ENCODE results near the gene DTNBP1.
"Not testable (repeated sequence)": the region's sequence is repeated elsewhere in the genome, so short reads cannot be mapped to it uniquely, and the experiment has no call there.

The DTNBP1 gene

GRCh38 chr6:15677822-15678221 is 15.0 kb upstream of the DTNBP1 start:
- no peak overlapping the region for H3K27ac Mint-ChIP-seq
- no peaks in the 10 kb centered on the region for H3K4me1 Mint-ChIP-seq (ENCODE audit: low read depth)
- no peaks in the 10 kb centered on the region for H3K36me3 Mint-ChIP-seq (ENCODE audit: low read depth)
- H3K9me3 Mint-ChIP-seq = no peaks in the 10 kb centered on the region
- DNase-seq = no peak
- H3K27me3 Mint-ChIP-seq = peaks cover 28% of the 10 kb centered on the region
- H3K4me3 Mint-ChIP-seq = no peak overlapping the region

DNA sequence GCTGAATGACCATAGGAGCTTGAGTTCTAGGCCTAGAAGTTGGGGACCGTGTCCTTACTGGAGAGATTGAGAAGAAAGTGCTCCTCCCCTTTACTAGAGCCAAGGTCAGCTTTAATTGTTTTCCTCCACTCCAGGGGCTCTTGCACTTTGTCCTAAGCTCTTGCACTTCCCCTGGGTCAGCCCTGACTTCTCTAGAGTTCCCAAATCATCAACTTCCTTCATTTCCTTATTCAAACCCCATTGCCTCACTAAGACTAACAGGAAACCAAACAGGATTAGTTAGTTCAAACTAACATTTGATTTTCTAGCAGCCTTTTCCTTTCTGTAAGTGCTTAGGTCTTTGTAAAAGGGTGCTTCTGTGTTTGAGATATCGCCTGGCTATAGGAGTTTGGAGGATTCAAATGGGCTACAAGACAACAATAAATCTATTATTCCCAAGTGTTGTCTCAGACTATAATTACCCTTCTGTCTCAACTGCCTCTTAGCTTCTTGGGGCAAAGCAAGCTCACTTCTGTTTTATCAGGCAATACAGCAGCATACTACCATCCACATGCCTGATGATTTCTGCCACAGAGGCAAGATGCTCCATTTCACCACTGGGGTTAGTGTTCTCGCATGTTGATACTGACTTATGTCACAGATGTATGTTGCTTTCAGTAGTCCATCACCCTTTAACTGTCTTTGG is 12.8 kb upstream of the DTNBP1 start:
- H3K9me3 Mint-ChIP-seq = no peaks in the 10 kb centered on the region
- H3K27me3 Mint-ChIP-seq = peaks cover 31% of the 10 kb centered on the region
- no peak overlapping the region for H3K27ac Mint-ChIP-seq
- no peaks in the 10 kb centered on the region for H3K36me3 Mint-ChIP-seq (ENCODE audit: low read depth)
- H3K4me3 Mint-ChIP-seq = no peak overlapping the region
- no peaks in the 10 kb centered on the region for H3K4me1 Mint-ChIP-seq (ENCODE audit: low read depth)
- no peak for DNase-seq

GRCh38 chr6:15674690-15675386 is 12.0 kb upstream of the DTNBP1 start:
- H3K4me1 Mint-ChIP-seq (ENCODE audit: low read depth) = no peaks in the 10 kb centered on the region
- H3K27me3 Mint-ChIP-seq = peaks cover 28% of the 10 kb centered on the region
- no peak for DNase-seq
- no peak overlapping the region for H3K27ac Mint-ChIP-seq
- H3K4me3 Mint-ChIP-seq = no peak overlapping the region
- no peaks in the 10 kb centered on the region for H3K9me3 Mint-ChIP-seq
- H3K36me3 Mint-ChIP-seq (ENCODE audit: low read depth) = no peaks in the 10 kb centered on the region

DNA sequence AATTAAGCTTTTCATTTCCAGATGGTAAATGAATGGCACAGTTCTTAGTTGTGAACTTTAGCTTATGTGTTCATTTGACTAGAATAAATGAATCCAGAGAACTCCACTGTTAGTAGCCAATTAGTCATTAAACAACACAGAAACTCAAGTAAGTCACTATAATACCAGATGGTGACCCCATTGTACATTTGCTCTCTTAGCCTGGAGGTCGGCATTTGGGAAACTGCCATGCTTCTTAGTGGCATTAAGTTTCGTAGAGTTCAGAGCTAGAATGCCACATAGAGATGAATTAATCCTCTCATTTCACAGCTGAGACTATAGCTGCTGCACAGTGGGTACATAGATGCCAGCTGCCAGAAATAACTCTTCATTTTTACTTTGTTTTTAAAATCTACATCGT is 10.8 kb upstream of the DTNBP1 start:
- Mint-ChIP-seq H3K4me3 (no peak overlapping the region), H3K9me3 (no peaks in the 10 kb centered on the region), H3K27ac (no peak overlapping the region), H3K4me1 (ENCODE audit: low read depth) (no peaks in the 10 kb centered on the region), H3K27me3 (peaks cover 28% of the 10 kb centered on the region), H3K36me3 (ENCODE audit: low read depth) (no peaks in the 10 kb centered on the region)
- no peak for DNase-seq

GRCh38 chr6:15672818-15673217 is 10.0 kb upstream of the DTNBP1 start:
- no peak overlapping the region for H3K27ac Mint-ChIP-seq
- H3K9me3 Mint-ChIP-seq = no peaks in the 10 kb centered on the region
- peaks cover 26% of the 10 kb centered on the region for H3K27me3 Mint-ChIP-seq
- DNase-seq = no peak
- no peaks in the 10 kb centered on the region for H3K4me1 Mint-ChIP-seq (ENCODE audit: low read depth)
- H3K36me3 Mint-ChIP-seq (ENCODE audit: low read depth) = no peaks in the 10 kb centered on the region
- no peak overlapping the region for H3K4me3 Mint-ChIP-seq

DNA sequence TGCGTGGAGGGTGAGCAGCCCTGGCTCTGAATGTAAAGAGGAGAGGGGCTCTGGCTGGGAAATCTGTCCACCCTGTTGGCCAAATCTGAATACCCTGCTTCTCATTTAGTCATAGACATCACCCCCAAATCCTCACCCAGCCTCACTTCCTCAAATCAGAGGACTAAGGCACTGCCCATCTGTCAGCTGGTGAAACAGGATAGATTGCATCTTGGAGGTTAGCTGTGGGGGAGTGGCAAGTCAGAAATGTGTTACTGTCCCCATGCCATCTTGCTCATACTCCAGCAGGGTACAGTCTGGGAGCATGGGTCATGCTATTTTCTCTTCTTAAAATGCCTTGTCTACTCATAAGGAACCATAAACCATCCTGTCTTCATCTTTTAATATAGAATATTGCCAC is 9.5 kb upstream of the DTNBP1 start:
- Mint-ChIP-seq H3K36me3 (ENCODE audit: low read depth) (no peaks in the 10 kb centered on the region), H3K27me3 (peaks cover 23% of the 10 kb centered on the region), H3K4me3 (no peak overlapping the region), H3K27ac (no peak overlapping the region), H3K9me3 (no peaks in the 10 kb centered on the region), H3K4me1 (ENCODE audit: low read depth) (no peaks in the 10 kb centered on the region)
- no peak for DNase-seq

- H3K27ac Mint-ChIP-seq = no peak overlapping the region
- H3K36me3 Mint-ChIP-seq (ENCODE audit: low read depth) = no peaks in the 10 kb centered on the region
- no peak for DNase-seq
- no peak overlapping the region for H3K4me3 Mint-ChIP-seq
- H3K4me1 Mint-ChIP-seq (ENCODE audit: low read depth) = no peaks in the 10 kb centered on the region
- peaks cover 18% of the 10 kb centered on the region for H3K27me3 Mint-ChIP-seq
- no peaks in the 10 kb centered on the region for H3K9me3 Mint-ChIP-seq
Measured at GRCh38 chr6:15668918-15669317, 6.1 kb upstream of the DTNBP1 start.

- Mint-ChIP-seq H3K4me1 (ENCODE audit: low read depth) (peaks cover 12% of the 10 kb centered on the region), H3K27me3 (peaks cover 15% of the 10 kb centered on the region)
- not testable (repeated sequence) for H3K9me3 Mint-ChIP-seq; DNase-seq; H3K27ac Mint-ChIP-seq; H3K36me3 Mint-ChIP-seq (ENCODE audit: low read depth); H3K4me3 Mint-ChIP-seq
Measured at GRCh38 chr6:15666896-15667295, 4.1 kb upstream of the DTNBP1 start.

DNA sequence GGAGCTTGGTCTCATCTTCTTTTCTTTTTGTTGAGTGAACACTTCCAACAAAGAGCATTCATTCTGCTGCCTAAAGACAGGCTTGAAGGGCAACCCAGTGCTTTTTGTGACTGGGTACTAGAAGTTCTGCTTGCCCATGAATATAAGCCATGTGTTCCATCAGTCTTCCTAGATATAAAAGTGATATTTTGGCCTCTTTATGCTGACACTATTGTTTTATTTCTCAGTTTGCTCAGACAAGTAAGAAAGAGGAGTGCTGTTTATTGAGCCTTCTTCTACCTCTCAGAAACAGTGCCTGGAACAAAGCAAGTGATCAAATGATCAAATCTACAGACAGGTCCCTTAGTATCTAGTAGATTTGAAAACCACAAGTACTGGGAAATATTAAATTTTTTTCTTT is 2.4 kb upstream of the DTNBP1 start:
- peaks cover 16% of the 10 kb centered on the region for H3K36me3 Mint-ChIP-seq (ENCODE audit: low read depth)
- DNase-seq = no peak
- H3K27me3 Mint-ChIP-seq = peaks cover 13% of the 10 kb centered on the region
- peaks cover 24% of the 10 kb centered on the region for H3K4me1 Mint-ChIP-seq (ENCODE audit: low read depth)
- no peak overlapping the region for H3K4me3 Mint-ChIP-seq
- no peak overlapping the region for H3K27ac Mint-ChIP-seq
- no peaks in the 10 kb centered on the region for H3K9me3 Mint-ChIP-seq

- Mint-ChIP-seq H3K4me3 (peak overlapping the region; percentile 85), H3K27ac (peak overlapping the region; percentile 86), H3K36me3 (ENCODE audit: low read depth) (peaks cover 27% of the 10 kb centered on the region), H3K4me1 (ENCODE audit: low read depth) (peaks cover 35% of the 10 kb centered on the region), H3K9me3 (no peaks in the 10 kb centered on the region), H3K27me3 (peaks cover 13% of the 10 kb centered on the region)
- no peak for DNase-seq
Measured at GRCh38 chr6:15663130-15663871, 473 bp upstream of the DTNBP1 start.

DNA sequence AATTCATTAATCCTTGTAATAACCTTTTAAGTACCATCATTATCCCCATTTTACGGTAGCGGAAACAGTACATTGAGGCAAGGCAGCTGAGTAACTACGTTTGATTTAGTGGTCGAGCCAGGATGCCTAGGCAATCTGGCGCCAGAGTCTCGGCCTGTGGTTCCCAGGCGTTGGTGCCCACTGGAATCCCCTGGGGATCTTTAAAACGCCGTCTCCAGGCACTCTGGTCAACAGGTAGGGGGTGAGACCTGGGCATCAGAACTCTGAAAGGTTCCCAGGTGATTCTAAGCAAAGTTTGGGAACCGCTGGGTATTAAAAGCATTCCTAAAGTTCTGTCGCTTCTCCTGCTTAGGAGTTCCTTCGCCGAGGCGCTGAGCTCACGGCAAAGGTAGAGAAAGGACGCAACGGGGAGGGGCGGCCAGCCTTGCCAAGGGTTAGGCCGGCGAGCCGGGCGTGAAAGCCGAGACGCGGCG is 939 bp downstream of the DTNBP1 start:
- peaks cover 13% of the 10 kb centered on the region for H3K27me3 Mint-ChIP-seq
- no peak for DNase-seq
- H3K4me3 Mint-ChIP-seq = peak overlapping the region; percentile 85
- peaks cover 30% of the 10 kb centered on the region for H3K36me3 Mint-ChIP-seq (ENCODE audit: low read depth)
- peaks cover 47% of the 10 kb centered on the region for H3K4me1 Mint-ChIP-seq (ENCODE audit: low read depth)
- peak overlapping the region; percentile 81 for H3K27ac Mint-ChIP-seq
- H3K9me3 Mint-ChIP-seq = no peaks in the 10 kb centered on the region

DNA sequence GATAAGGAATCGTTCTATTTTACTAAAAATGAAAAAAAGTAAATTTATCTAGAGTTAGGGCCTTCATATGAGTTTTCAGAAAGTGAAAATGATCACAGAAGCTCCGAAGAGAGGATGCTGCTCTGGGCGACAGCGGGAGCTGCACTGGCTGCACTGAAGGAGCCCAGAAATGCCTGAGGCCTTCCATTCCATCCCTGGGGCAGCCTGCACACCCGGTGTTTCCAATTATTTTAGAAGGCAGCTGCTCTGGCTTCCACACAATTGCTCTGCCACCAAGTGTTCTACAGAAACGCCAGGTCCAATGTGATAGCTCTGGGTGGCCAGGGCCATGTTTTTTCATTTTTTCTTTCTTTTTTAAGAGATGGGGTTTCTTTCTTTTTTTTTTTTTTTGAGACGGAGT is 3.6 kb downstream of the DTNBP1 start:
- no peak for DNase-seq
- peaks cover 63% of the 10 kb centered on the region for H3K4me1 Mint-ChIP-seq (ENCODE audit: low read depth)
- H3K27me3 Mint-ChIP-seq = peaks cover 9% of the 10 kb centered on the region
- H3K27ac Mint-ChIP-seq = no peak overlapping the region
- no peak overlapping the region for H3K4me3 Mint-ChIP-seq
- no peaks in the 10 kb centered on the region for H3K9me3 Mint-ChIP-seq
- peaks cover 36% of the 10 kb centered on the region for H3K36me3 Mint-ChIP-seq (ENCODE audit: low read depth)

- Mint-ChIP-seq H3K4me3 (no peak overlapping the region), H3K9me3 (no peaks in the 10 kb centered on the region), H3K27me3 (no peaks in the 10 kb centered on the region), H3K27ac (no peak overlapping the region), H3K4me1 (ENCODE audit: low read depth) (peaks cover 65% of the 10 kb centered on the region), H3K36me3 (ENCODE audit: low read depth) (peaks cover 37% of the 10 kb centered on the region)
- DNase-seq = no peak
Measured at GRCh38 chr6:15658181-15658744, 4.6 kb downstream of the DTNBP1 start.

DNA sequence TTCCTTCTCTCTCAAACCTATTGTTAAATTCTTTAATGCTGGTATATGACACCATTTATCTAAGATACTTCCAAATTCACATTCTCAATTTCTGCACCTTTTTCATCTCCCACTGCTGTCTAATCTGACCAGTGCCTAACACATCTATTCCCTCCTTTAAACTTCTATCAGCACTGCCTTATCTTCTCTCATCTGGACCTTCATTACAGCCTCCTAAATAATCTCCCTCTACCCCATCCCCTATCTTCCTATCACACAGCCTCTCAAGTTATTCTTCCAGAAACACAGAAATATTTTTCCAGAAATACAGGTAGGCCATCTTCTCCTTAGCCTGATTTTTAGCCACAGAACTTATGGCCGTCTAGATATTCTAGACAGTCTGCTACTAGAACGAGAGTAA is 5.5 kb downstream of the DTNBP1 start:
- H3K4me3 Mint-ChIP-seq = no peak overlapping the region
- no peak for DNase-seq
- H3K36me3 Mint-ChIP-seq (ENCODE audit: low read depth) = peaks cover 44% of the 10 kb centered on the region
- no peaks in the 10 kb centered on the region for H3K9me3 Mint-ChIP-seq
- no peaks in the 10 kb centered on the region for H3K27me3 Mint-ChIP-seq
- peaks cover 68% of the 10 kb centered on the region for H3K4me1 Mint-ChIP-seq (ENCODE audit: low read depth)
- H3K27ac Mint-ChIP-seq = no peak overlapping the region

Data from activated T-cell treated with anti-CD3 and anti-CD28 coated beads, Interleukin-2, amount 50 U/mL, for 24 hours (primary cell).